ENCODE results near the gene CP. TPM values are rescaled to one million over a fixed set of nuclear protein-coding genes. Genes with fewer than 3 reads are reported as not detected.
A peak's percentile ranks its signal among the peaks of the same experiment; 100 is the strongest.
"Not testable (repeated sequence)": the region's sequence is repeated elsewhere in the genome, so short reads cannot be mapped to it uniquely, and the experiment has no call there.

Gene CP
- total RNA-seq, 6 experiments from 2014 or later = 1,086 to 3,257 (median 1,852) TPM

- ATAC-seq (peak; percentile 51 to 80 (median 68)), DNase-seq (no peak)
These were observed 21.9 kb upstream of the CP start for GRCh38 chr3:149243540-149243939.

GRCh38 chr3:149239357-149239936 lies 17.8 kb upstream of the CP start:
- ATAC-seq = no peak
- no peak overlapping the region for H3K27ac ChIP-seq
- H3K4me1 ChIP-seq = peaks cover 0 to 51% (median 13%) of the 10 kb centered on the region in 4 donors
- H3K4me3 ChIP-seq = no peak overlapping the region
- no peaks in the 10 kb centered on the region for H3K36me3 ChIP-seq
- no peak for TF ChIP-seq POLR2A (IDR thresholded peaks at IDR 0.05)
- no peak for TF ChIP-seq CTCF (IDR thresholded peaks at IDR 0.05)
- no peaks in the 10 kb centered on the region for H3K9me3 ChIP-seq
- H3K27me3 ChIP-seq = no peaks in the 10 kb centered on the region
- no peak for DNase-seq
- no CpG with 5 or more reads among the region's 1 CpG for WGBS (ENCODE audit: insufficient coverage, low coverage, low lambda C conversion rate, missing lambda C conversion rate)
- intact Hi-C loops (cut with DNase I) = no loop called here

More at GRCh38 chr3:149243540-149243939, 21.9 kb upstream of the CP start:
- H3K36me3 ChIP-seq = no peaks in the 10 kb centered on the region
- TF ChIP-seq CTCF (IDR thresholded peaks at IDR 0.05) = no peak
- no peak for TF ChIP-seq POLR2A (IDR thresholded peaks at IDR 0.05)
- intact Hi-C loops (cut with DNase I) = no loop called here
- H3K27ac ChIP-seq = peak overlapping the region in 2 of 3 donors; percentile 51 to 75
- H3K4me3 ChIP-seq = no peak overlapping the region
- no peaks in the 10 kb centered on the region for H3K27me3 ChIP-seq
- peaks cover 0 to 35% (median 6%) of the 10 kb centered on the region in 4 donors for H3K4me1 ChIP-seq
- no peaks in the 10 kb centered on the region for H3K9me3 ChIP-seq

- intact Hi-C loops (cut with DNase I); H3K27me3 ChIP-seq; H3K4me3 ChIP-seq; DNase-seq; H3K36me3 ChIP-seq; H3K9me3 ChIP-seq: not testable (repeated sequence)
- 39% methylated on average over 2 of the region's 2 CpGs for WGBS (ENCODE audit: insufficient coverage, low coverage, low lambda C conversion rate, missing lambda C conversion rate)
- Histone ChIP-seq H3K27ac (peak overlapping the region in 1 of 3 donors; percentile 15), H3K4me1 (peaks cover 0 to 46% (median 9%) of the 10 kb centered on the region in 4 donors)
- peak in 3 of 4 donors; percentile 6 to 56 (median 36) for ATAC-seq
These were observed 16.6 kb upstream of the CP start for GRCh38 chr3:149238268-149238667.

GRCh38 chr3:149235599-149236424 lies 14.2 kb upstream of the CP start:
- H3K4me3 ChIP-seq = no peak overlapping the region
- DNase-seq (peak in 2 of 3 donors; percentile 45 to 56), ATAC-seq (peak; percentile 70 to 82 (median 76))
- intact Hi-C loops (cut with DNase I) = no loop called here
- peaks cover 0 to 45% (median 9%) of the 10 kb centered on the region in 4 donors for H3K4me1 ChIP-seq
- no peaks in the 10 kb centered on the region for H3K36me3 ChIP-seq
- no peaks in the 10 kb centered on the region for H3K27me3 ChIP-seq
- TF ChIP-seq POLR2A (IDR thresholded peaks at IDR 0.05) (no peak), CTCF (IDR thresholded peaks at IDR 0.05) (no peak)
- WGBS (ENCODE audit: insufficient coverage, low coverage, low lambda C conversion rate, missing lambda C conversion rate) = 44% methylated on average over 3 of the region's 4 CpGs
- no peaks in the 10 kb centered on the region for H3K9me3 ChIP-seq
- peak overlapping the region in 2 of 3 donors; percentile 48 to 73 for H3K27ac ChIP-seq

- Histone ChIP-seq H3K36me3 (no peaks in the 10 kb centered on the region), H3K4me3 (no peak overlapping the region), H3K27ac (peak overlapping the region in 1 of 3 donors; percentile 73), H3K4me1 (peaks cover 0 to 45% (median 9%) of the 10 kb centered on the region in 4 donors), H3K27me3 (no peaks in the 10 kb centered on the region), H3K9me3 (no peaks in the 10 kb centered on the region)
- WGBS (ENCODE audit: insufficient coverage, low coverage, low lambda C conversion rate, missing lambda C conversion rate) = 61% methylated on average over 3 of the region's 5 CpGs
- TF ChIP-seq CTCF (IDR thresholded peaks at IDR 0.05) = no peak
- no peak for TF ChIP-seq POLR2A (IDR thresholded peaks at IDR 0.05)
- intact Hi-C loops (cut with DNase I) = no loop called here
- DNase-seq (no peak), ATAC-seq (no peak)
These were observed 13.1 kb upstream of the CP start for GRCh38 chr3:149234671-149235245.

All from right lobe of liver (tissue), 6 donors.